ENCODE measurements around the gene GLRX3. TPM values are rescaled to one million over a fixed set of nuclear protein-coding genes. Genes with fewer than 3 reads are reported as not detected.

The GLRX3 gene
- polyA plus RNA-seq, 1 donor from 2014 or later = 118 TPM

DNA sequence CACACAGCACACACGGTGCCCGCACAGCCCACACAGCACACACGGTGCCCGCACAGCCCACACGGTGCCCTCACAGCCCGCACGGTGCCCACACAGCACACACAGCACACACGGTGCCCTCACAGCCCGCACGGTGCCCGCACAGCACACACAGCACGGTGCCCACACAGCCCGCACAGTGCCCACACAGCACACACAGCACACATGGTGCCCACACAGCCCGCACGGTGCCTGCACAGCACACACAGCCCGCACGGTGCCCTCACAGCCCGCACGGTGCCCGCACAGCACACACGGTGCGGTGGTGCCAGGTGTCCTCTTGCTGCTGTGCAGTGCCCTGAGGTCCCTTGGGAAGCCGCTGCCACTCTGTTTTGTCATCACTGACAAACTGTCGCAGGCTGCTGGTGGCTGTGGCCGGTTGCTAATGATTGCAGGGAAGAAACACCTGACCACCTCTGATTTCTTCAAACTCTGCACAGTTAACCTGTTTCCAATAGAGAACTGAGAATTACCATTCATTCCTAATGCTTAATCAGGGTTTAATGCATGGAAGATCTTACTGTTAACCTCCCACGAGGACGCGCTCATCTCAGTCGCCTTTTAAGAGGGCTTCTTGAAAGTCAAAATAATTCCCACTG lies 66.9 kb downstream of the GLRX3 start:
- Histone ChIP-seq H3K9me2 (ENCODE audit: insufficient read depth, low read length) (no peaks in the 10 kb centered on the region), H3K36me3 (ENCODE audit: insufficient read depth, low read length) (no peaks in the 10 kb centered on the region), H3F3A (ENCODE audit: insufficient read depth, low read length, poor library complexity, severe bottlenecking) (no peaks in the 10 kb centered on the region), H3K9ac (ENCODE audit: low read length) (no peak overlapping the region), H3K4me3 (ENCODE audit: low read length) (no peak overlapping the region), H3K4me2 (ENCODE audit: low read length) (no peak overlapping the region), H3K27me3 (ENCODE audit: insufficient read depth, low read depth, low read length) (no peaks in the 10 kb centered on the region), H3K9me3 (ENCODE audit: low read length) (no peaks in the 10 kb centered on the region), H3K27ac (ENCODE audit: low read length) (no peak overlapping the region), H3K79me2 (replicated peaks; ENCODE audit: insufficient read depth, low read length) (no peaks in the 10 kb centered on the region), H2AFZ (ENCODE audit: low read depth, low read length) (no peak overlapping the region), H4K20me1 (ENCODE audit: insufficient read depth) (no peaks in the 10 kb centered on the region)
- TF ChIP-seq POLR2AphosphoS5 (IDR thresholded peaks at IDR 0.05) = peak; percentile 10
- no peak for TF ChIP-seq SMC3 (conservative IDR thresholded peaks at IDR 0.05; ENCODE audit: poor library complexity)

DNA sequence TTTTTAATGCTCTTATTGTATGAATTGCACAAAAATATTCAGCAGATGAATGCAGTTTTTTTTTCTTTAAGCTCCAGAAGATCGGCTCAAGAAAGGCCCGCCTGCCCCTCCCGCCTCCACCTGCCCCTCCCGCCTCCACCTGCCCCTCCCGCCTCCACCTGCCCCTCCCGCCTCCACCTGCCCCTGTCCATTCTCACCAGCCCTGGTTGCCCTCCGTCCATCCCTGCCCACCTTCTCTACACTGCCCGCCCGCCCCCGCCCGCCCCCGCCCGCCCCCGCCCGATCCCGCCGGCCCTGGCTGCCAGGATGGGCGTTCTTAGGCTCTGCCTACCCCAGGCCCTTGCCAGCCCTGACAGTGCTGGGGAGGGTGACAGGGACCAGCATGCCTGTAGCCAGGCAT lies 67.4 kb downstream of the GLRX3 start:
- no peaks in the 10 kb centered on the region for H3K36me3 ChIP-seq (ENCODE audit: insufficient read depth, low read length)
- H2AFZ ChIP-seq (ENCODE audit: low read depth, low read length) = no peak overlapping the region
- H4K20me1 ChIP-seq (ENCODE audit: insufficient read depth) = no peaks in the 10 kb centered on the region
- no peaks in the 10 kb centered on the region for H3K27me3 ChIP-seq (ENCODE audit: insufficient read depth, low read depth, low read length)
- TF ChIP-seq EZH2 (IDR thresholded peaks at IDR 0.05; ENCODE audit: borderline replicate concordance, insufficient read depth, low read length, poor library complexity, severe bottlenecking) = no peak
- no peak for TF ChIP-seq POLR2AphosphoS5 (IDR thresholded peaks at IDR 0.05)
- TF ChIP-seq REST (IDR thresholded peaks at IDR 0.05; ENCODE audit: borderline replicate concordance) = no peak
- TF ChIP-seq, protein P1, sequence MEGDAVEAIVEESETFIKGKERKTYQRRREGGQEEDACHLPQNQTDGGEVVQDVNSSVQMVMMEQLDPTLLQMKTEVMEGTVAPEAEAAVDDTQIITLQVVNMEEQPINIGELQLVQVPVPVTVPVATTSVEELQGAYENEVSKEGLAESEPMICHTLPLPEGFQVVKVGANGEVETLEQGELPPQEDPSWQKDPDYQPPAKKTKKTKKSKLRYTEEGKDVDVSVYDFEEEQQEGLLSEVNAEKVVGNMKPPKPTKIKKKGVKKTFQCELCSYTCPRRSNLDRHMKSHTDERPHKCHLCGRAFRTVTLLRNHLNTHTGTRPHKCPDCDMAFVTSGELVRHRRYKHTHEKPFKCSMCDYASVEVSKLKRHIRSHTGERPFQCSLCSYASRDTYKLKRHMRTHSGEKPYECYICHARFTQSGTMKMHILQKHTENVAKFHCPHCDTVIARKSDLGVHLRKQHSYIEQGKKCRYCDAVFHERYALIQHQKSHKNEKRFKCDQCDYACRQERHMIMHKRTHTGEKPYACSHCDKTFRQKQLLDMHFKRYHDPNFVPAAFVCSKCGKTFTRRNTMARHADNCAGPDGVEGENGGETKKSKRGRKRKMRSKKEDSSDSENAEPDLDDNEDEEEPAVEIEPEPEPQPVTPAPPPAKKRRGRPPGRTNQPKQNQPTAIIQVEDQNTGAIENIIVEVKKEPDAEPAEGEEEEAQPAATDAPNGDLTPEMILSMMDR (IDR thresholded peaks at IDR 0.05; ENCODE audit: poor library complexity, severe bottlenecking) = no peak
- TF ChIP-seq MXI1 (conservative IDR thresholded peaks at IDR 0.05; ENCODE audit: poor library complexity, severe bottlenecking) = no peak
- TF ChIP-seq SMC3 (conservative IDR thresholded peaks at IDR 0.05; ENCODE audit: poor library complexity) = no peak
- no peak for TF ChIP-seq RAD21 (conservative IDR thresholded peaks at IDR 0.05)
- TF ChIP-seq TAF1 (IDR thresholded peaks at IDR 0.05; ENCODE audit: low read depth) = no peak
- TF ChIP-seq EP300 (conservative IDR thresholded peaks at IDR 0.05; ENCODE audit: poor library complexity, severe bottlenecking) = no peak
- H3F3A ChIP-seq (ENCODE audit: insufficient read depth, low read length, poor library complexity, severe bottlenecking) = no peaks in the 10 kb centered on the region
- no peaks in the 10 kb centered on the region for H3K9me3 ChIP-seq (ENCODE audit: low read length)
- H3K27ac ChIP-seq (ENCODE audit: low read length) = no peak overlapping the region
- H3K4me2 ChIP-seq (ENCODE audit: low read length) = no peak overlapping the region
- H3K79me2 ChIP-seq (replicated peaks; ENCODE audit: insufficient read depth, low read length) = no peaks in the 10 kb centered on the region
- H3K9me2 ChIP-seq (ENCODE audit: insufficient read depth, low read length) = no peaks in the 10 kb centered on the region
- H3K9ac ChIP-seq (ENCODE audit: low read length) = no peak overlapping the region
- no peak overlapping the region for H3K4me3 ChIP-seq (ENCODE audit: low read length)

Data from neural cell (in vitro differentiated cells).